Activated CD8-positive, alpha-beta memory T cell treated with anti-CD3 and anti-CD28 coated beads for 4 hours (primary cell): ENCODE data around the gene PAQR8.

Experiments used
- DNase-seq, 2 donors: peaks; one replicate each; pipeline ENCODE4 v3.0.0-alpha.2; 2020; ENCODE audit warnings: low read depth in 2 of 2

The PAQR8 gene

GRCh38 chr6:52347818-52348217 is 14.1 kb upstream of the PAQR8 start:
- DNase-seq, result no peak

DNA sequence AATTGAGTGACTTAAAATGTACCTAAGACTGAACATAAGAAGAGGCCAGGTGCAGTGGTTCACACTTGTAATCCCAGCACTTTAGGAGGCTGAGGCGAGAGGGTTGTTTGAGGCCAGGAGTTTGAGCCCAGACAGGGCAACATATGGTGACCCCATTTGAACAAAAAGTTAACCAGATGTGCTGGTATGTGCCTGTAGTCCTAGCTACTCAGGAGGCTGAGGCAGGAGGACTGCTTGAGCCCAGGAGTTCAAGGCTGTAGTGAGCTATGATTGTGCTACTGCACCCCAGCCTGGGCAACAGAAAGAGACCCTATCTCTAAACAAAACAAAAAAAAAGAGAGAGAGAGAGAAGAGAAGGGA is 10.1 kb upstream of the PAQR8 start:
- no peak for DNase-seq

- DNase-seq, result no peak
Measured at GRCh38 chr6:52352239-52353018, 9.5 kb upstream of the PAQR8 start.

DNA sequence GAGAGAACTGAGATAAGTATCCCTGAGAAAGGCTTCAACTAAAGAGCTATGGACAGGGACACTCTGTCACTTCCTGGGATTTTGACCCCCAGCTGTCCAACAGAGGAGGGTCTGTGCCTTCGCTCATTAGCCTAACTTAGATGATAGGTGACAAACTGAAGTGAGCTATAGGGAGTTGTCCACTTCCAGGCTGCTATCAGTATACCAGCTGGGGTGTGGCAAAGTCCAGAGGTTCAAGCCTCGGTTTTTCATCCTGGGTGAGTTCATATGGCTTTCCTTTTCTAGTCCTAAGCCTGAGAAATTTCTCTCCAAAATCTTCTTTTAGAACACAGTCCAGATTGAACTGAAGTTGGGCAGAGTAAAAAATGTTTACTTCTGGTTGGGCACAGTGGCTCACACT is 5.9 kb upstream of the PAQR8 start:
- DNase-seq, result no peak

DNA sequence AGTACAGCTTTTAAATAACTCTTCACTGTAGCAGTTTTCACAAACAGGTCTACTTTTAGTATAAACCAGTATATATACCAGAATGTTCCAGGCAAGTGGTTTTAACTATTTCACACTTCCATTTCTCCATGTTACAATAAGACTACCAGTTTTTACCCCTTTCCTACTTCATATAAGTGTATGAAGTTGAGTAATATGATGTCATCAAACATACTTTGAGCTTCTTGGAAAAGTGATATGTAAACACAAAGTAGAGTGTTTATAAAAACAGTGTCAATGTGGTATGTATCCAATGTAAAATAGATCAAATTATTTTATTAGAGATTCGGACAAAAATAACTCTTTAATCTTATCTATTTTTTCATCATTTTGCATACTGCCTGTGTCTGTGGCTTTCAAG is 2.5 kb upstream of the PAQR8 start:
- DNase-seq, result no peak

DNA sequence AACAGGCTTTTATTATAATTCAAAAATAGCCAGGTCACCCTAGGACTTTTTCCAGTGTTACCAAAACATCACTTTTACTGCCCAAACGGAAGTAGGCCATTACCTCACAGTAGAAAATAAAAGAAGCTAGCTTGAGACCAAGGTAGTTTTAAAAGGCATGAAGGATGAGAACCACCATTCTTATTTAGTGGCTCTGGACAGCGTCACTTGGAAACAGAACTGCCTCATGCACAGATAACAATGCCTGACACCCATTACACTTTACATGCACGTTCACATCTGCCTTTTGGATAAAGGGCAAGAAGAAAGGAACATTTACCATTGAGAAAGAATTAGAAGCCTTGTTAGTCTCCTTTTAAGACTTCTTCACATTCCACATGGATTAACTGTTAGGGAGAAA is 1.9 kb upstream of the PAQR8 start:
- no peak for DNase-seq

GRCh38 chr6:52360601-52361413 is 1.1 kb upstream of the PAQR8 start:
- no peak for DNase-seq

GRCh38 chr6:52361414-52361944 is 472 bp upstream of the PAQR8 start:
- DNase-seq, result no peak

DNA sequence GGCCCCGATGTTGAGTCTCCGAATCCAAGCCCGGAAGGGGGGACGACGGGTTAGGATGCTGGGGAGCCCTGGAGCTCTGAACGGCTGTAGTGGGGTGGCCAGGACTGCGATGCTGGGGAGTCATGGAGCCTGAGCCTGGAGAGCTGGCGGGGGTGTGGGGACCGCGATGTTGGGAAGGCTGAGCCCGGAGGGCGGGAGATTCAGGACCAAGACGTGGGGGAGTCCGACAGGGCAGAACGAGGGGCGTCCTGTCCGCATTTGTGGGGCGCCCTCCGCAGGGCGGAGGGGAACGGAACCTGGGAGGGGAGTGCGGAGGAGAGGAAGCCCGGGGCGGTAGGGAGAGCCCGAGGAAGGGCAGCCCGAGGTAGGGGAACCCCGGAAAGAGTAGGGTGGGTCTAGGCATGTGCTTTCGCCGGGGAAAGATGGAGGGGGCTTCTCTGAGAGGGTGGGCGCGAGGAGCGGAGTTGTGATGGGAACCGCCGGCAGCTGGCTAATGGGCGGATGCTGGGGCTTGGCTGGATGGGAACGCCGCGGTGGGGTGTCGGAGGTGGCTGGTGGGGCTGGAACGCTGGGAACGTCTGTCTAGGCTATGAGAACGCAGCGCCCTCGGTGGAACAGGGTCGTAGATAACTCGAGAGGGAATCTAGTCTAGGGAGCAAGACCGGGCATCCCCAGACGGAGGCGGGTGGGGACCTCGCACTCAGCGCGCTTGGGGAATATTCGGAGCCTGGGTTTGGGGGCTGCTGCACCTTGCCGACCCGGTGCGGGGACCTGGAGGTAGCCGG is 684 bp downstream of the PAQR8 start:
- DNase-seq, result peak; percentile 4 to 12

DNA sequence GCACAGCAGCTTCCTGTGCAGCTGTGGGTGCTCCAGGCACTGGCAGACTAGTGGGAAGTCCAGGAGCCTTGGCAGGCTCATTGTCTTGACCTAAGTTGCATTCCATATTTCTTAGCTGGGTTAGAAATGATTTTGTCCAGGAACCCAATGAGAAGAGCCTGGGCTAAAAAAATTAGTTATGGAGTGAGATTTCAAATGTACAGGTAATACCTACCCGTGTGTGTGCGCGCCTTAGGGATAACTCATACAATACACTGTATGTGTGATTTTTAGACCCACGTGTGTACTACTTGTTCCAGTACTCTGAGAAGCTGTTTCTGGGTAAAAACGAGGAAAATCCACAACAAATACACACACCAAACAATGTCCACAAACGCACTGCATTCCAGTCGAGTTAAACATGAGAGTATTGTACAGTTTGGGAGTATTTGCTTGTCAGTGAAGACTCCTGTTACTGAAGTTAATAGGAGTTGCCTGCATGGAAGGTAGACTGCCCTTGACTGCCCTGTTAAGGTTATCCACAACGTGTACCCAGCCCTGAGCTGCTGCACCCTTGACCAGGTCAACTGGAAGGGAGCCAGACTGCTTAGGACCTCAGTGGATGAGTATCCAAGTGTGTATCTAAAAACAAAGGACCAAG is 1.4 kb downstream of the PAQR8 start:
- no peak for DNase-seq

- no peak for DNase-seq
Measured at GRCh38 chr6:52364480-52365166, 2.7 kb downstream of the PAQR8 start.

DNA sequence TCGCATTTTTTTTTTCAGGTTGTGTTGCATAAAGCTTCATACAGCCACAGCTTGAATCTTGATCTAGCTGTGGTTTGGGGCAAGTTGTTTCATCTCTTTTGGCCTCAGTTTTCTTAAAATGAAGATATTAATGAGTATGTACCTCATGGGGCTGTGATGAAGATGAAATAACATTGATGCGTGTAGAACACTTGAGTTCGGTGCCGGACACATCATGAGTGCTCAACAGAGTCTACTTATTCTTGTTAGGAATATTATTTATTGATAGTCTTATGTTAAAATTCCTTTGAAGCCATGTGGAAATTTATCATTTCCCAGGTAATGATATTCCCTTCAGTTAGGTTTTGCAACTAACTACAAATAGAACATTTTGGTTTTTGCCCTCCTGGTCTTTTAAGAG is 3.4 kb downstream of the PAQR8 start:
- no peak for DNase-seq

GRCh38 chr6:52365866-52366540 is 4.1 kb downstream of the PAQR8 start:
- DNase-seq, result no peak

DNA sequence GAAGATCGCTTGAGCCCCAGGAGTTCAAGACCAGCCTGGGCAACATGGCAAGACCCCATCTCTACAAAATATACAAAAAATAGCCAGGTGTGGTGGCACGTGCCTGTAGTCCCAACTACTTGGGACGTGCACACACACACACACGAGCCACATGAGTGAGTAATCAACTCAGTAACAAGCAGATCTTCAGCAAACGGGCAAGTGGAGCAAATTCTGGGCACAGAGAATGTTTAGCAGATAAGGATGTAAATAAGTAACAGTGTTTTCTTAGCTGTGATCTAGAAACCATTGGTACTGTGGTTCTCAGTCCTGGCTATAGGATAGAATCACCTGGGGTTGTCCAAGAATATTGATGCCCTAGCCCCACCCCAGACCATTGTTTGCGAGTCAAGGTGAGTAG is 6.1 kb downstream of the PAQR8 start:
- DNase-seq, result no peak

DNA sequence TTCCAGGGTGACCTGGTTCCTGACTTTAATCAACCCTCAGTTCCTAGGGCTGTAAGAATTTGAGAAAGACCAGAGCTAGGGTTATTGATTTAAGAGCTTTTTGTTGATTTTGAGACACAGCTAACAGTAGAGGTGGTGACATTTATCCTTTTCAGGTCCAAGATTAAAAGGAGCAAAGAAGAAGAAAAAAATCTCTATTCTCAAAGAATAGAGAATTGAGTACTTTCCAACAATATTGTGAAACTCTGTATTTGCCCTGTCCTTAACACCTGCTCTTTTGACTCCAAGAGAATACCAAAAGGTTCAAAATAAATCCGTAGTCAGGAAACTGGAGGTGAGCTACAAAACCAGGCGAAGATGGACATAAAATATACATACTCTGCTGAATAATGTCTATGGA is 7.3 kb downstream of the PAQR8 start:
- no peak for DNase-seq

DNA sequence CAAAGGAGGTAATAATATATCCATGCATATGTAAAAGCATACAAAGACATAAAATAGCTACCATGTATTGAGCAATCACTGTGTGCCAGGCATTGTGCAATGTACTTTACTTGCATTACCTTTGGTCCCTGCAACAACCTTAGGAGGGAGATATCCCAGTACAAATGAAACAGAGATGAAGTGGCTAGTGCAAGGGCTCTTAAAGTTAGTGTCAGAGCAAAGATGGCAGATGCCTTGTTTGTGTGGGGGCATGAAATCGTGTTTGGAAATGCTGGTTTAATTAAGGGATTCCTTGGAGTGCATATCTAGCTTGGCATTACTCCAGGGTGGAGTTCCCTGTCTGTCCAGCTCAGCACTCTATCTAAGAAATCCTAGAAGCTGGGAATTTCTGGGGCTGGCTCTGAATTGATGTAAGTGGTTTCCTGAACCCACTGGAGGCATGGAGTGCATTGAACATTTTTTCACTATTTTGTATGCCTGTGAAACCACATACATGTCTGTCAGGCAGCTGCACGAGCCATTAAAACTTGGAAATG is 9.8 kb downstream of the PAQR8 start:
- no peak for DNase-seq

- DNase-seq, result no peak
Measured at GRCh38 chr6:52373151-52373690, 11.3 kb downstream of the PAQR8 start.

- DNase-seq, result no peak
Measured at GRCh38 chr6:52374247-52374646, 12.3 kb downstream of the PAQR8 start.

- no peak for DNase-seq
Measured at GRCh38 chr6:52375780-52376556, 14.0 kb downstream of the PAQR8 start.
